ENCODE measurements around the gene MFAP2.
"Not testable (repeated sequence)": the region's sequence is repeated elsewhere in the genome, so short reads cannot be mapped to it uniquely, and the experiment has no call there.

MFAP2 gene

GRCh38 chr1:16929146-16930041 is 51.0 kb downstream of the MFAP2 start:
- not testable (repeated sequence) for DNase-seq (ENCODE audit: low read depth in 2 of 2)

- no peak for DNase-seq (ENCODE audit: low read depth in 2 of 2)
Observed at GRCh38 chr1:16927711-16928485, 52.5 kb downstream of the MFAP2 start.

GRCh38 chr1:16927256-16927655 is 53.2 kb downstream of the MFAP2 start:
- no peak for DNase-seq (ENCODE audit: low read depth in 2 of 2)

DNA sequence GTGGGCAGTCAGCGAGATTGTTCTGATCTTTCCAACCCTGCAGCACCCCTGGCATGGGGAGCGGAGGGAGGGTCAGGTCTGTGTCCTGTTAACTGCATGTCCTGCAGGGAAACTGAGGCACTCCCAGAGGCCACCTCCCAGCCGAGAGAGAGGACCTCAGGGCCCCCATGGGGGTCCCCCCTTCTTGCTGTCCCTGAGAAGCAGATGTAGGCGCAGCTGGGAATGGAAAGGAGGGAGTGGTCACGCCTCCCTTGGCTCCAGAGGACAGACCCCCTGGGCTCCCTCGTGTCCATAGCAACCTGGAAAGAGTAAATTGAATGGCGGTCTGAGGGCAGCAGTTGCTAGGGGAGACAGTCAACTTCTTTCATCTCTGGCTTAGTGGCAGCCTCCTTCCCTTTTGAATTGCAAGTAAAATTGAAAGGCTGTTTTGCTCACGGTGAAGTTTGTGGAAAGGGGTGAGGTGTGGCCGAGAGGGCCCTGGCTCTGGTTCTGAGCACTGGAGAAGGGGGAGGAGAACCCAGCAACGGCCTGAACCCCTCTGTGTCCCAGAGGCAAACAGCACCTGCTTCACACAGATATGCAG is 53.8 kb downstream of the MFAP2 start:
- no peak for DNase-seq (ENCODE audit: low read depth in 2 of 2)

GRCh38 chr1:16925635-16926490 is 54.6 kb downstream of the MFAP2 start:
- DNase-seq (ENCODE audit: low read depth in 2 of 2) = no peak

GRCh38 chr1:16924919-16925477 is 55.4 kb downstream of the MFAP2 start:
- no peak for DNase-seq (ENCODE audit: low read depth in 2 of 2)
